Measurements from ENCODE around the gene AGAP1. TPM values are rescaled to one million over a fixed set of nuclear protein-coding genes. Genes with fewer than 3 reads are reported as not detected.

Gene AGAP1
- polyA plus RNA-seq, 3 donors = 3.7 to 7.1 (median 6.3) TPM

- WGBS, 3 donors = 84 to 92% (median 89%) methylated on average over 4 of the region's 4 CpGs
- H3K27ac ChIP-seq (ENCODE audit: low read depth, low read length) = no peak overlapping the region
Measured at GRCh38 chr2:235480614-235481013, 13.2 kb upstream of the AGAP1 start.

DNA sequence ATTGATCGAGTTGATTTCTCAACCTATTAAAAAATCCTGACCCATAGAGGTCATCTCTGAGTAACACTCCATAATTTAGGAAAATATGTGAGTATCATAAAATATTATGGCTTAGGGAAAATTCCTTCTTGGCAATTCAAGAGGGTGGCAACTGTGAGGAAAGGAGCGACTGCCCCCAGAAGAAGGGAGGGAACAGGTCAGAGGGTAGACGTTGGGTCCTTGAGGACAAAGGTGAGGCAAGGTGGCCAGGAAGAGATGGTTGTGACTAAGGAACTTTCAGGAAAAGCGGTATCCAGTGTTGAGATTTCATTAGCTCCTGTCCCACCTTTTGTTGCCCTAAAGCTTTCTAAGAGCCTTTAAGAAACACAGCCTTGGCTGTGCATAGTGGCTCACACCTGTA is 10.5 kb upstream of the AGAP1 start:
- no peak overlapping the region for H3K27ac ChIP-seq (ENCODE audit: low read depth, low read length)
- 61 to 72% (median 63%) methylated on average over 4 of the region's 4 CpGs for WGBS, 3 donors

DNA sequence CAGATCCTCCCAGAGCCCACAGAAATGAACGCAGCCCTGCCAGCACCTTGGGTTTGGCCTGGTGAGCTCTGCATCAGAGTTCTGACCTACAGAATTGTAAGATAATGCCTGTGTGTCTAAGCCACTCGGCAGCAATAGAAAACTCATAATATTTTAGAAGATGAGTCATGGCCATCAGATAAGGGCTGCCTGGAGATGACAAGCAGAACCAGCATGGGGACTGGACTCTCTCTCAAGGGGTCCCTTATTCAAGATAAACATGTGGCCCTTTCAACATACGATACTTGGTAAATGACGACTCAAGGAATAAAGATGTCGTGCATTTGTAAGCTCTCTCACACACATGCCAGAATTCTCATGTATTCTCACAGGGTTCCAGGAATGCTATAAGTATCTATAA is 8.5 kb upstream of the AGAP1 start:
- 84 to 87% (median 86%) methylated on average over 5 of the region's 5 CpGs for WGBS, 3 donors
- no peak overlapping the region for H3K27ac ChIP-seq (ENCODE audit: low read depth, low read length)

DNA sequence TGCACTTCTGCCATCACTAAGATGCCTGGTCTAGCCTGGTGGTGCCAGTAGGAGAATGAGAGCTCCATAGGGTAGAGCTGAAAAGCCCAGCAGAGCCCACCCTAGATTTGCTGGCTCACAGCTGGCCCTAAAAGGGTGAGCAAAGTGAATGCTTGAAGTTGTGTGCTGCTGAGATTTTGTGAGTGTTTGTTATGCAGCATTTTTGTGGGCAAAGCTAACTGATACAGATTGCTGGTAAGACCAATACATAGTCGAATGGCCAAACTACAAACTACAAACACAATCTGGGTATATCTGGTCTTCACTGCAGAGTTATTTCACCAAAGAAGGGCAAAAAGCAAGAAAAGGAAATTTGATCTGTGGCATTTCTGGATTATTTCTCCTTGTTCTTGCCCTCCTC is 7.1 kb upstream of the AGAP1 start:
- H3K27ac ChIP-seq (ENCODE audit: low read depth, low read length) = no peak overlapping the region
- 65 to 100% (median 80%) methylated on average over 1 of the region's 1 CpG for WGBS, 3 donors

DNA sequence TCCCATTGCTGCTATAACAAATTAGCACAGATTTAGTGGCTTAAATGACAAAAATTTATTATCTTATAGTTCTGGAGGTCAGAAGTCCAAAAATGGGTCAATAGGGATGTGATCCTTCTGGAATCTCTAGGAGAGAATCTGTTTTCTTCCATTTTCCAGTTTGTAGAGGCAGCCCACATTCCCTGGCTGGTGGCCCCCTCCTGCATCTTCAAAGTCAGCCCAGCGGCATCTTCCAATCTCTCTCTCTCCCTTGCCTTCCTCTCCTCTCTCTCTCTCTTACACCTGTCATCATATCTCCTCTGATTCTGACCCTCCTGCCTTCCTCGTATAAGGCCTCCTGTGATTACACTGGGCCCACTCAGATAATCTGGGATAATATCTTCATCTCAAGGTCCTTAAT is 3.9 kb upstream of the AGAP1 start:
- H3K27ac ChIP-seq (ENCODE audit: low read depth, low read length) = no peak overlapping the region
- WGBS, 3 donors = 91 to 97% (median 95%) methylated on average over 2 of the region's 2 CpGs

DNA sequence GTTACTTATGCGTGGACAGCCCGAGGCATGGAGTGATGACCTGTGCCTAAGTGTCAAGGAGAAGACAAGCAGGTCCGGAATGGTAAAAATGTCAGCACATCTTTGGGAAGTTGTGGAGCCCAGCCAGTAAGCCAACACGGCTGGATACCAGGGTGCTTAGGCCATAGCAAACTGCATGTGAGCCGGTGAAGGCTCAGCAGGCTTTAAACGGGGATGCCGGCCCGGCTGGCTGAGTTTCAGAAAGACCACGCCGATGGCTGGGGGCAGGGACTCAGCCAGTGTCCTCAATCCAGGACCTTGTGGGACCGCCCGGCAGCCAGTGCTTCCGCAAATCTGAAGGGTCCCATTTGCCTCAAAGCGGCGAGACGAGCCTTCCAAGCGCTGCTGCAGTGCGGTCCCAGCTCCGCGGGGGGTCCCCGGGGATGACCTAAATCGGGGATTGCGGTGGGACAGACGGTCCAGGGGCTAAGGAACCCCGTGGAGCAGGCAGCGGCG is 946 bp upstream of the AGAP1 start:
- H3K27ac ChIP-seq (ENCODE audit: low read depth, low read length) = no peak overlapping the region
- 23 to 31% (median 28%) methylated on average over 27 of the region's 27 CpGs for WGBS, 3 donors

GRCh38 chr2:235493402-235493774 is 455 bp upstream of the AGAP1 start:
- no peak overlapping the region for H3K27ac ChIP-seq (ENCODE audit: low read depth, low read length)
- 3 to 6% (median 4%) methylated on average over 33 of the region's 33 CpGs for WGBS, 3 donors

DNA sequence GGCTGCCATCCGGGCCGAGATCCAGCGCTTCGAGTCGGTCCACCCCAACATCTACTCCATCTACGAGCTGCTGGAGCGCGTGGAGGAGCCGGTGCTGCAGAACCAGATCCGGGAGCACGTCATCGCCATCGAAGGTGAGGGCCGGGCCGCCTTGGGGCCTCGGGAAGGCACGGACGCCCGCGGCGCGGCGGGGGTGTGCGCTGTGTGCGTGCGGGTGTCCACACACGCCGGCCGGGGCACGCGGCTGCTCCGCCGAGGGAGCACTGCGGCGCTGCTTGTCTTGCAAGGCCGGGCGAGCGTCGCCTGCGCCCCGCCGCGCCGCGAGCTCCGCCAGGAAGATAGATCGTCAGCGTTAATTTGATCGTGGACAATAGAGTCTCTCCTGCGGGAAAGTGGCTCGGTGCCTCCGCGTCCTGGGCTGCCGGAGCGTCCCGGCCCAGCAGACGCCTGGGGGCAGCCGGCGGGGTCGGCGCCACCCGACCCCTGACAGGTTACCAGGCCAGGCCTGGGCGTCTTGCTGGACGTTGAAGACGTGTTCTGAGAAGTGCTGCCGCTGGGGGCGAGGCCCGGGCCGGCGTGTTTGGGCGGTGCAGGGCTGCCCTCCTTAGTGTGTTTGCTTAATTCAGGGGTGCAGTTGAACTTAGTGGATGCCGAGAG is 1.0 kb downstream of the AGAP1 start:
- WGBS, 3 donors = 0 to 2% (median 1%) methylated on average over 56 to 72 of the region's 72 CpGs

DNA sequence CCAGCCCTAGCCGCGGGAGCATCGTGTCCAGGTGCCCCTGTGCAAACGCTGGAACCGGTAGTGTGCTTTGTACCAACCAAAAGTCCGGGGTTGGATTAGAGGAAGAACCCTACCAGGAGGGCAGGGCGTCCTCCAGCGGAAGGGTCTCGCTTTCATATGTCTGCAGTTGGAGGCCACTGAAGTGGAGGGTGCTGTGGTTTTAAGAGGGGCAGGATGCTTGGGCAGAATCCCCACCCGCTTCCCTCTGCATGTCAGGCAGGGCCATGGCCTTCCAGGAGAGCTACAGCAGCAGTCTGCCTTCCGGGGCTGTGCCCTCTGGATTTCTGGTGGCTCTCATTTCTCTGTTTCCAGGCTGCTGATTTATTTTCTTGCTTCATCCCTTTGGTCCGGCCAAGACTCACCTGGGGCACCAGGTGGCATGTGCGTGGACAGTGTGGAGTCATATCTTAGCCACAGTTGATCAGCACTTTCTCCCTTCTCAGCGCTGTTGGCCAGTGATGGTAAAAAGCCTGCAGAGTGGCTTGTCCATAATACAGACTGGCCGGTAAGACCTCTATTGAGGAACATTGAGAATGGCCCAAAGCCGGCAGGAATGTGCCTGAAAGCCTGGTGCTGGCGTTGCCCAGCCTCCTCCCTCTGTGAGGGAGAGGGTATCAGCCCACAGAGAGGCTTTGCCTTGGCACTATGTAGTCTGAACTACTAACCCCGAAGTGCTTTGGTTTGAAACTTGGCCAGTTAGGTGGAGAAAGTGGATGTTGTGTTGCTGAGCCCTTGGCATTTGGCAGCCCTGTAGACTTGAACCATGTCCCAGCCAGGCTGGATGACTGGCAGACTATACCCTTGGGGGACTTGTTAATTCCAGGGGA is 1.8 kb downstream of the AGAP1 start:
- WGBS, 3 donors = 25 to 37% (median 36%) methylated on average over 18 of the region's 18 CpGs
- H3K27ac ChIP-seq (ENCODE audit: low read depth, low read length) = no peak overlapping the region

More for the DNA sequence above, 1.0 kb downstream of the AGAP1 start:
- H3K27ac ChIP-seq (ENCODE audit: low read depth, low read length) = no peak overlapping the region

DNA sequence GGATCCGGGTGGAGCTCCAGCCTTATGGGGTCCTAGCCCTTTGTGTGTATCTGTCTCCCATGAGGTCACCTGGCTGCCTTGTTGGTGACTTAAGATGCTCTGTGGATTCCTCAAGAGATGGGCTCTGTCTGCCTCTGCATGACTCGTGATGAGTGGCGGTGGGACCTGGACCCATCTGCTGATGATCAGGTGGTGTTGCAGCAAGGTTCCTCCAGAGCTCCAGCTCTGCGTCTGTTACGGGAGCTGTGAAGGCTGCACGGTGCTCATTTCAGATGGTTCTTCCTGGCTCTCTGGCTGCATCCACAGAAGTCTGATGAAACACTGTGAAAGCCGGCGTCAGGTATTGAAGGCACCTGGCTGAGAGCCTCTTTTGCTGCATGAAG is 2.4 kb downstream of the AGAP1 start:
- H3K27ac ChIP-seq (ENCODE audit: low read depth, low read length) = no peak overlapping the region
- WGBS, 3 donors = 82 to 86% (median 83%) methylated on average over 8 of the region's 8 CpGs

GRCh38 chr2:235497096-235497495 is 3.3 kb downstream of the AGAP1 start:
- WGBS, 3 donors = 87 to 90% (median 88%) methylated on average over 3 of the region's 3 CpGs
- no peak overlapping the region for H3K27ac ChIP-seq (ENCODE audit: low read depth, low read length)

DNA sequence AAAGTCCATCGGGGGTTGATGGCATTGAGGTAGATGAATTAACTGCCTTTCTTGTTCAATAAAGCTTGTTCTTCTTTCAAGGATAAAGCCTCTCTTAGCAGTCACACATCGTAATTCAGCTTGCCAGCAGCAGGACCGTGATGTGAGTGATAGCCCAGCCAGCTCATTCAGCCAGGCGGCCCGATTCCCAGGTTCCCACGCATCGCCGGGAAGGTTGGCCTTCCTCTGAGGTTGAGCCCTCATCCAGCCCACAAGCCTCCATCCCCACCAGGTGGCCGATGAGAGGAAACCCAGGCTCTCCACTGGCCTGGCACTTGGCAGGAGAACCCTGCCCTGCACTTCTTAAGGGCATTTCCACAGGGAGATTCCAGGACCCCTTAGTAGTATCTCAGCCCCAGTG is 4.7 kb downstream of the AGAP1 start:
- WGBS, 3 donors = 16 to 81% (median 79%) methylated on average over 9 of the region's 9 CpGs
- no peak overlapping the region for H3K27ac ChIP-seq (ENCODE audit: low read depth, low read length)

DNA sequence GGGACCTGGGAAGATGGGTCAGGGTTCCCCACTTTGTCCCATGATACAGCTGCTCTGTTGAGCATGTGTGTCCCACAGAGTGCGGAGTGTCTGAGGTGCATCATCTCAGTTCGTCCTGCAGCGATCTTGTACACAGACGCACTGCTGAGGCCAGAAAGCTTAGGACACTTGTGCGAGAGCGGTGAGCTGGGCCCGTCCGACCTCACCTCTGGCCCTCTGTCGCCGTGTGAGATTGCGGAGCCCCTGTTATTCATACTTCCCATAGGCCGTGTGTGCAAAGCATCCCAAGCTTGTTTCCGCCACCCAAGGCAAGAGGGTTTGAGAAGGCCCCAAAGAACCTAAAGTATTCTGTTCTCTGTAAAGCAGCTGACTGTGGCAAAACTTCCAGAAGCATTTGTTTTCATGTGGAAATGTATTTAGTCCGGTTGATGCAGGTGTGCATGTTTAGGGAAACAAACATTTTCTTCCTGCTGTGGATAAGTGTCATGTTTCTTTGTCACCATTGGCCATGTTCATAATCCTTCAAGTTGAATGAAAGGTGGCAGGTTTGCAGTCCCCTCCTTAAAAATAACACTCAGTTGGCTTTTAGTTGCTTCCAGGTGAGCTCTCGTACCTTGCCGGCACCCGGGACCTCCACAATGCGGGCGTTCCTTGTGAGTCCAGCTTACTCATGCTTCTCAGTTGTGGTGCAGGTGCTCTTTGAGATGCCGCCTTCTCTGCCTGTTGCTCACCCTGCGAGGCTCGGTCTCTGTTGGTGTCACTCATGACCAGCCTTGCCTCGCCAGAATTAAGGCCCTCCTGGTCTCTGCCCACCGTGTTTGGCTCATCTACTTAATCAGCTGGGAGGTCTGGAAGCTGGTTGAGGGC is 5.3 kb downstream of the AGAP1 start:
- 91 to 93% (median 92%) methylated on average over 24 of the region's 24 CpGs for WGBS, 3 donors
- H3K27ac ChIP-seq (ENCODE audit: low read depth, low read length) = no peak overlapping the region

DNA sequence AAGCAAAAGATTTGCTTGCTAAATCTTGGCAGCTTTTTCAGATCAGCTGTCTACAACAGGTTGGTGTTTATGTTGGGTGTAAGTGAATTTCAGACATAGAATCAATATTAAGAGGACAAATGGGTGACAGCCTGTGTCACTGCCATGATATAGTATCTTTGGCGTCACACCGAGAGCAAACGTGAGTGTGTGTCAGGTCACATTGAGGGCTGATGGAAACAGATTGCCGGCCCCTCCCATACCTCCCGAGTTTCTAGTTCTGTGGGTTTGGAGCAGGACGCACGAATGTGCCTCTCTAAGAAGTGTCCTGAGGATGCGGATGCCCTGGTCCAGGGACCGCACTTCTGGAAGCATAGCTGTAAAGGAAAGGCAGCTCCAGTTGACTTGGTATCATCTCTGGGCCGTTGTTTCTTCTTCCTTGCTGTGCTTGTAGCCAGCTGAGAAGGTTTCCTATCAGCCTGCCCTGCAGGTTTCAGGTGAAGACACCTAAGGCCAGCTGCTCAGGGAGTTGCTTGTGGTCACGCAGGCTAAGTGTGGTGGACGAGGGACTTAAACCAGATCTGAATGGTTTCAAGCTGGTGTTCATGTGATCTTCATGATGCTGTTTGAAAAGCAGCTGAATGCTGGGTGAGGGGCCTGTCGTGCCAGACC is 6.4 kb downstream of the AGAP1 start:
- WGBS, 3 donors = 71 to 86% (median 84%) methylated on average over 13 of the region's 13 CpGs
- H3K27ac ChIP-seq (ENCODE audit: low read depth, low read length) = no peak overlapping the region

- 61 to 87% (median 66%) methylated on average over 18 of the region's 18 CpGs for WGBS, 3 donors
- no peak overlapping the region for H3K27ac ChIP-seq (ENCODE audit: low read depth, low read length)
Measured at GRCh38 chr2:235500761-235501672, 7.2 kb downstream of the AGAP1 start.

DNA sequence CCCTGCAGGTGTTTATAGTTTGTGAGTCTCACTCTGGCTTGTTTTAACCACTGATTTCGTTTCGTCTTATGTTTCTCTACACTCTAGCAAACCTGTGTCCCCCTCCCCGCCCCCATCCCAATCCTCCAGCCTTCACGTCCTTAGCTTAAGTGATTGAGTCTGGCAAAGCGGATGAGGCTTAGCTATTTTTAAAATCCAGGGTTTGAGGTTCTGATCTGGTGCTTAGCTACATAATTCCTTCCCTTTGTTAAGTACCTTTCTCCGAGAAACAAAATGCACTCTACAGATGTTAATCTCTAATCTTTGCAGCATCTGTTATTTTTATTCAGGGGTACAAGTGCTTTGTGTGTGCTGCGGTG is 7.8 kb downstream of the AGAP1 start:
- WGBS, 3 donors = 32 to 69% (median 46%) methylated on average over 7 of the region's 7 CpGs
- H3K27ac ChIP-seq (ENCODE audit: low read depth, low read length) = no peak overlapping the region

- WGBS, 3 donors = 49 to 64% (median 50%) methylated on average over 6 of the region's 6 CpGs
- H3K27ac ChIP-seq (ENCODE audit: low read depth, low read length) = no peak overlapping the region
Measured at GRCh38 chr2:235502336-235502735, 8.5 kb downstream of the AGAP1 start.
